SK-N-SH (cell line): ENCODE results near the gene CDH4. TPM values are rescaled to one million over a fixed set of nuclear protein-coding genes. Genes with fewer than 3 reads are reported as not detected.

ENCODE experiments used
- CTCF ChIA-PET: fragments of 300-600, 350-600 bp; formaldehyde crosslinking; extraction: SDS; loops from one replicate; lab custom pipeline; 2021; lab: Yijun Ruan, JAX
- POLR2A ChIA-PET: fragments of 350-600 bp; sonication (Branson Sonifier 250); formaldehyde crosslinking; extraction: SDS; loops from one replicate; lab custom pipeline; 2020; ENCODE audit warnings: antibody characterized with exemption, inconsistent platforms; lab: Yijun Ruan, JAX
- DNase-seq: peaks from one replicate; pipeline ENCODE4 v3.0.0; 2012
- H2AFZ ChIP-seq: fragments of 200-600 bp; sonication (generic); 2 replicates; pipeline ENCODE4 v1.8.1; 2016; ENCODE audit warnings: antibody characterized with exemption, mild to moderate bottlenecking, low read depth
- H3F3A ChIP-seq: fragments of 200-600 bp; sonication (generic); replicated peaks from 2 replicates; pipeline ENCODE3; 2016; ENCODE audit warnings: antibody characterized with exemption, mild to moderate bottlenecking; ENCODE audit not compliant: insufficient read depth
- H3K27ac ChIP-seq, 2 experiments: fragments of 200-500 bp in 1 of 2; fragments of 200-600 bp in 1 of 2; sonication (Bioruptor generic) in 1 of 2; sonication (generic), shearing (Covaris generic) in 1 of 2; 2 replicates each; pipeline versions ENCODE4 v1.5.1 to v1.6.1; 2014 to 2016; ENCODE audit warnings: low read depth in 2 of 2, inconsistent platforms in 1 of 2, low read length in 1 of 2, mild to moderate bottlenecking in 1 of 2, mixed read lengths in 1 of 2
- H3K27me3 ChIP-seq: fragments of 200-600 bp; sonication (generic), shearing (Covaris generic); 2 replicates; pipeline ENCODE4 v1.6.1; 2016; ENCODE audit warnings: mixed run types; ENCODE audit not compliant: insufficient read depth
- H3K36me3 ChIP-seq, 2 experiments: fragments of 200-500 bp in 1 of 2; fragments of 200-600 bp in 1 of 2; sonication (Bioruptor generic) in 1 of 2; sonication (generic) in 1 of 2; replicated peaks in 1 of 2; 2 replicates each; pipeline versions ENCODE3 to v1.5.1; 2014 to 2016; ENCODE audit warnings: low read length in 1 of 2, mild to moderate bottlenecking in 1 of 2; ENCODE audit not compliant: insufficient read depth in 2 of 2, control insufficient read depth in 1 of 2
- H3K4me1 ChIP-seq, 2 experiments: fragments of 200-500 bp in 1 of 2; fragments of 200-600 bp in 1 of 2; sonication (Bioruptor generic) in 1 of 2; sonication (generic), shearing (Covaris generic) in 1 of 2; 2 replicates each; pipeline versions ENCODE4 v1.5.1 to v1.6.1; 2014 to 2016; ENCODE audit warnings: low read depth in 1 of 2, low read length in 1 of 2, mixed run types in 1 of 2; ENCODE audit not compliant: insufficient read depth in 2 of 2, control insufficient read depth in 1 of 2
- H3K4me2 ChIP-seq: fragments of 200-600 bp; sonication (generic), shearing (Covaris generic); 2 replicates; pipeline ENCODE4 v1.6.1; 2017; ENCODE audit warnings: mixed run types
- H3K4me3 ChIP-seq, 2 experiments: fragments of 200-500 bp in 1 of 2; fragments of 200-600 bp in 1 of 2; sonication (Bioruptor generic) in 1 of 2; sonication (generic), shearing (Covaris generic) in 1 of 2; 2 replicates each; pipeline versions ENCODE4 v1.5.1 to v1.8.1; 2014 to 2016; ENCODE audit warnings: low read depth in 2 of 2, inconsistent platforms in 1 of 2, low read length in 1 of 2, mild to moderate bottlenecking in 1 of 2, mixed read lengths in 1 of 2, moderate library complexity in 1 of 2
- H3K79me2 ChIP-seq: fragments of 200-600 bp; sonication (generic); 2 replicates; pipeline ENCODE4 v1.8.1; 2017; ENCODE audit warnings: mild to moderate bottlenecking; ENCODE audit not compliant: insufficient read depth
- H3K9ac ChIP-seq: fragments of 200-600 bp; sonication (generic); 2 replicates; pipeline ENCODE4 v1.6.1; 2017; ENCODE audit warnings: mixed run types
- H3K9me2 ChIP-seq: fragments of 200-600 bp; sonication (generic); 2 replicates; pipeline ENCODE4 v1.6.1; 2017; ENCODE audit warnings: mixed run types
- H3K9me3 ChIP-seq: fragments of 200-600 bp; sonication (generic); 2 replicates; pipeline ENCODE4 v1.6.1; 2017; ENCODE audit warnings: mixed run types, mild to moderate bottlenecking, moderate library complexity
- H4K20me1 ChIP-seq: fragments of 200-600 bp; sonication (generic); 2 replicates; pipeline ENCODE4 v1.6.1; 2017; ENCODE audit warnings: mild to moderate bottlenecking, mixed run types; ENCODE audit not compliant: insufficient read depth
- CHD2 ChIP-seq: fragments of 150-350 bp; IDR thresholded peaks from 2 replicates; pipeline ENCODE4 v1.6.1; 2018; ENCODE audit warnings: low read length; ENCODE audit not compliant: partially characterized antibody
- CTCF ChIP-seq: fragments of 200-600 bp; sonication (generic); IDR thresholded peaks from 2 replicates; pipeline ENCODE4 v1.6.1; 2017; ENCODE audit warnings: antibody characterized with exemption, mild to moderate bottlenecking, moderate library complexity
- EP300 ChIP-seq, 2 experiments: IDR thresholded peaks; 2 replicates each; pipeline versions ENCODE4 v1.4.0 to v1.6.1; 2012; ENCODE audit warnings: borderline replicate concordance in 1 of 2, low read depth in 1 of 2, low read length in 1 of 2
- EZH2phosphoT487 ChIP-seq: fragments of 200-600 bp; sonication (generic); IDR thresholded peaks from 2 replicates; pipeline ENCODE4 v1.6.1; 2017; ENCODE audit warnings: low read depth, mixed run types, mild to moderate bottlenecking, antibody characterized with exemption, moderate library complexity, borderline replicate concordance
- FOXJ3 ChIP-seq: sonication (generic); formaldehyde crosslinking; IDR thresholded peaks from 2 replicates; pipeline ENCODE4 v1.5.1; 2020; ENCODE audit warnings: mild to moderate bottlenecking, missing genetic modification reagents
- GATA2 ChIP-seq: sonication (generic); formaldehyde crosslinking; IDR thresholded peaks from 2 replicates; pipeline ENCODE4 v1.5.0; 2020; ENCODE audit warnings: mild to moderate bottlenecking, missing genetic modification reagents
- JUND ChIP-seq: IDR thresholded peaks from 2 replicates; pipeline ENCODE4 v1.4.0; 2012
- MAX ChIP-seq: IDR thresholded peaks from 2 replicates; pipeline ENCODE4 v1.4.0; 2012; ENCODE audit warnings: low read depth
- MEF2A ChIP-seq: IDR thresholded peaks from 2 replicates; pipeline ENCODE4 v1.4.0; 2012; ENCODE audit warnings: low read depth, borderline replicate concordance
- NRF1 ChIP-seq: IDR thresholded peaks from 2 replicates; pipeline ENCODE4 v1.6.1; 2012; ENCODE audit warnings: low read depth, mild to moderate bottlenecking, low read length
- PBX3 ChIP-seq: IDR thresholded peaks from 2 replicates; pipeline ENCODE4; 2012
- SIN3A ChIP-seq: IDR thresholded peaks from 2 replicates; pipeline ENCODE4 v1.6.1; 2012; ENCODE audit warnings: low read depth, mild to moderate bottlenecking, low read length, moderate library complexity, borderline replicate concordance
- USF1 ChIP-seq: IDR thresholded peaks from 2 replicates; pipeline ENCODE4 v1.4.0; 2012; ENCODE audit warnings: low read depth, borderline replicate concordance
- USF2 ChIP-seq: fragments of 150-350 bp; IDR thresholded peaks from 2 replicates; pipeline ENCODE4 v1.6.1; 2017; ENCODE audit warnings: antibody characterized with exemption, low read length, low read depth, borderline replicate concordance
- YY1 ChIP-seq: IDR thresholded peaks from 2 replicates; pipeline ENCODE4 v1.4.0; 2012; ENCODE audit warnings: low read depth, mild to moderate bottlenecking
- WGBS: methylation state at CpG from one replicate; pipeline ENCODE4 v1.1.6; 2017; ENCODE audit warnings: low lambda C conversion rate; 5-methylcytosine and 5-hydroxymethylcytosine counted together
- polyA plus RNA-seq, 3 experiments: library from polyadenylated mRNA; depleted of rRNA; stranded (reverse); fragments of >200 nt; gene quantifications; 2 replicates each; pipeline ENCODE4 v1.2.3, GENCODE V29; 2012

The CDH4 gene
- polyA plus RNA-seq, 1 of the 3 experiments (the other 2 are of a cell fraction): not detected

GRCh38 chr20:61278296-61278695 lies 26.2 kb downstream of the CDH4 start:
- Histone ChIP-seq H3K27me3 (no peaks in the 10 kb centered on the region), H2AFZ (no peak overlapping the region), H3K9me3 (no peaks in the 10 kb centered on the region), H3F3A (peaks cover 2% of the 10 kb centered on the region), H3K9ac (no peak overlapping the region), H3K27ac (no peak overlapping the region), H4K20me1 (no peaks in the 10 kb centered on the region), H3K4me2 (no peak overlapping the region), H3K4me1 (no peaks in the 10 kb centered on the region), H3K9me2 (no peaks in the 10 kb centered on the region), H3K36me3 (no peaks in the 10 kb centered on the region), H3K79me2 (no peaks in the 10 kb centered on the region), H3K4me3 (no peak overlapping the region)
- ChIA-PET POLR2A (no interaction called here), CTCF (no interaction called here)
- no peak for TF ChIP-seq GATA2 (CRISPR knock-in tag)
- TF ChIP-seq NRF1: no peak
- TF ChIP-seq MEF2A: no peak
- no peak for TF ChIP-seq USF1
- no peak for TF ChIP-seq USF2
- no peak for TF ChIP-seq CTCF
- no peak for TF ChIP-seq CHD2
- no peak for TF ChIP-seq EZH2phosphoT487
- TF ChIP-seq JUND: no peak
- no peak for TF ChIP-seq YY1
- no peak for TF ChIP-seq FOXJ3 (CRISPR knock-in tag)
- no peak for TF ChIP-seq EP300 (IDR thresholded peaks at IDR 0.05; ENCODE audit: borderline replicate concordance in 1 of 2, low read depth in 1 of 2, low read length in 1 of 2)
- TF ChIP-seq SIN3A: no peak
- no peak for TF ChIP-seq MAX
- no peak for TF ChIP-seq PBX3
- 24% methylated on average over 4 of the region's 4 CpGs for WGBS
- DNase-seq: no peak
